ENCODE data around the gene TIGD3. TPM values are rescaled to one million over a fixed set of nuclear protein-coding genes. Genes with fewer than 3 reads are reported as not detected.
A peak's percentile ranks its signal among the peaks of the same experiment; 100 is the strongest.

Gene TIGD3
- total and polyA plus RNA-seq, 2 of the 8 experiments (the other 6 are each of a cell fraction or from before 2014, with no cell fraction given) = 1.1 to 1.3 TPM

- Histone ChIP-seq H3K23ac (ENCODE audit: insufficient read length) (no peak overlapping the region), H4K8ac (ENCODE audit: extremely low read depth, insufficient read depth, low read length) (no peak overlapping the region), H4K20me1 (replicated peaks in 1 of 2; ENCODE audit: control insufficient read depth in 1 of 2, insufficient read depth in 2 of 2, low read length in 2 of 2) (peaks cover 10 to 11% of the 10 kb centered on the region in 2 experiments), H3K56ac (replicated peaks; ENCODE audit: insufficient read length, low read depth, low read length) (no peak overlapping the region), H3K79me1 (ENCODE audit: low read depth, low read length) (peaks cover 12% of the 10 kb centered on the region), H3K4me2 (ENCODE audit: insufficient read depth in 1 of 2, low read depth in 2 of 2, low read length in 2 of 2) (no peak overlapping the region), H3K4me3 (ENCODE audit: extremely low read depth in 1 of 4, insufficient read depth in 2 of 4, low read depth in 3 of 4, low read length in 4 of 4) (no peak overlapping the region), H2BK20ac (ENCODE audit: low read length) (0 out of 2 replicates have a peak overlapping the region, but pooled peaks have one; percentile 7), H2AFZ (ENCODE audit: low read length) (no peak overlapping the region), H2BK12ac (ENCODE audit: low read depth, low read length) (no peak overlapping the region), H4K91ac (replicated peaks; ENCODE audit: insufficient read length, low read length) (no peak overlapping the region), H3K27ac (ENCODE audit: low read depth, low read length) (no peak overlapping the region), H3K23me2 (ENCODE audit: low read depth, low read length) (peaks cover 3% of the 10 kb centered on the region), H3K36me3 (ENCODE audit: control insufficient read depth in 2 of 4, insufficient read depth in 4 of 4, low read length in 3 of 4) (peaks cover 10 to 38% (median 29%) of the 10 kb centered on the region in 4 experiments), H2AK5ac (ENCODE audit: low read depth, low read length) (no peak overlapping the region), H3K18ac (ENCODE audit: extremely low read depth, low read length) (no peak overlapping the region), H2BK15ac (ENCODE audit: low read length) (no peak overlapping the region), H3K4me1 (replicated peaks in 1 of 4; ENCODE audit: control insufficient read depth in 3 of 4, insufficient read depth in 4 of 4, low read length in 3 of 4) (peaks cover 0 to 4% (median 3%) of the 10 kb centered on the region in 4 experiments; a peak in 3 of 7 replicates), H2BK120ac (replicated peaks; ENCODE audit: low read depth, low read length) (no peak overlapping the region), H3K27me3 (replicated peaks in 1 of 4; ENCODE audit: control insufficient read depth in 3 of 4, extremely low read depth in 1 of 4, insufficient read depth in 3 of 4, low read length in 3 of 4) (no peaks in the 10 kb centered on the region), H2BK5ac (ENCODE audit: low read depth, low read length) (peak overlapping the region; percentile 41; the same call in 1 of the 2 replicates), H3K79me2 (ENCODE audit: control insufficient read depth in 1 of 2, insufficient read depth in 2 of 2, low read length in 2 of 2) (peaks cover 11 to 53% of the 10 kb centered on the region in 2 experiments), H4K5ac (ENCODE audit: insufficient read length, low read depth, low read length) (no peak overlapping the region), H3K9ac (replicated peaks in 1 of 4; ENCODE audit: extremely low read depth in 1 of 4, low read depth in 3 of 4, low read length in 3 of 4) (peak overlapping the region in 1 of 4 experiments; percentile 14; a peak in 1 of 7 replicates), H3K14ac (ENCODE audit: insufficient read length) (no peak overlapping the region), H3K4ac (replicated peaks; ENCODE audit: insufficient read length, low read depth, low read length) (no peak overlapping the region), H3K9me3 (ENCODE audit: insufficient read depth in 2 of 2, low read depth in 1 of 2, low read length in 1 of 2) (no peaks in the 10 kb centered on the region)
- FAIRE-seq (no peak), DNase-seq (ENCODE audit: low read depth in 1 of 2, low spot score in 2 of 2) (no peak)
- 93% methylated on average over 7 of the region's 7 CpGs; no CpG with 5 or more reads in 1 of the 2 experiments for WGBS, 2 experiments (ENCODE audit: extremely low coverage in 1 of 2, insufficient coverage in 1 of 2, insufficient read length in 1 of 2, insufficient replicate concordance in 2 of 2, low coverage in 1 of 2, low lambda C conversion rate in 2 of 2, missing lambda C conversion rate in 1 of 2)
- ChIA-PET POLR2A (ENCODE audit: partially characterized antibody) (interaction anchor here (1.2 to 20.9 kb wide), 6 partner anchors 15 to 168 kb away, joined by 3 to 208 read pairs (median 5); partner anchors contain the start of gene CDC42EP2), CTCF (ENCODE audit: partially characterized antibody) (interaction anchor here (0.6 to 52.8 kb wide), 8 partner anchors 9 to 492 kb away, joined by 3 to 1179 read pairs (median 6); partner anchors contain the start of genes CDC42EP2 and TIGD3)
- TF ChIP-seq, protein P1, sequence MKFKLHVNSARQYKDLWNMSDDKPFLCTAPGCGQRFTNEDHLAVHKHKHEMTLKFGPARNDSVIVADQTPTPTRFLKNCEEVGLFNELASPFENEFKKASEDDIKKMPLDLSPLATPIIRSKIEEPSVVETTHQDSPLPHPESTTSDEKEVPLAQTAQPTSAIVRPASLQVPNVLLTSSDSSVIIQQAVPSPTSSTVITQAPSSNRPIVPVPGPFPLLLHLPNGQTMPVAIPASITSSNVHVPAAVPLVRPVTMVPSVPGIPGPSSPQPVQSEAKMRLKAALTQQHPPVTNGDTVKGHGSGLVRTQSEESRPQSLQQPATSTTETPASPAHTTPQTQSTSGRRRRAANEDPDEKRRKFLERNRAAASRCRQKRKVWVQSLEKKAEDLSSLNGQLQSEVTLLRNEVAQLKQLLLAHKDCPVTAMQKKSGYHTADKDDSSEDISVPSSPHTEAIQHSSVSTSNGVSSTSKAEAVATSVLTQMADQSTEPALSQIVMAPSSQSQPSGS (IDR thresholded peaks at IDR 0.05; ENCODE audit: low read length) = no peak
- no peak for TF ChIP-seq FOSL1 (IDR thresholded peaks at IDR 0.05; ENCODE audit: insufficient read depth, low read depth, low read length)
- TF ChIP-seq, protein P2, sequence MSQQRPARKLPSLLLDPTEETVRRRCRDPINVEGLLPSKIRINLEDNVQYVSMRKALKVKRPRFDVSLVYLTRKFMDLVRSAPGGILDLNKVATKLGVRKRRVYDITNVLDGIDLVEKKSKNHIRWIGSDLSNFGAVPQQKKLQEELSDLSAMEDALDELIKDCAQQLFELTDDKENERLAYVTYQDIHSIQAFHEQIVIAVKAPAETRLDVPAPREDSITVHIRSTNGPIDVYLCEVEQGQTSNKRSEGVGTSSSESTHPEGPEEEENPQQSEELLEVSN (IDR thresholded peaks at IDR 0.05) = no peak
- TF ChIP-seq ASH2L (IDR thresholded peaks at IDR 0.05; ENCODE audit: low read length) = no peak
- no peak for TF ChIP-seq EGR1 (IDR thresholded peaks at IDR 0.05; ENCODE audit: borderline replicate concordance, low read depth, low read length)
- TF ChIP-seq CEBPB (IDR thresholded peaks at IDR 0.05; ENCODE audit: low read depth, low read length) = no peak
- no peak for TF ChIP-seq CTCF (IDR thresholded peaks at IDR 0.05; ENCODE audit: control extremely low read depth in 1 of 3, insufficient read depth in 1 of 3, low read depth in 1 of 3, low read length in 3 of 3)
- TF ChIP-seq RNF2 (IDR thresholded peaks at IDR 0.05; ENCODE audit: borderline replicate concordance, low read depth, low read length, missing control alignments, poor library complexity, severe bottlenecking) = no peak
Observed at GRCh38 chr11:65338676-65339075, 15.9 kb upstream of the TIGD3 start.

All from H1 (cell line).